PC-3 (cell line): ENCODE results near the gene S100A7A. TPM values are rescaled to one million over a fixed set of nuclear protein-coding genes. Genes with fewer than 3 reads are reported as not detected.

ENCODE experiments used
- ATAC-seq: fragments of 200-7000 bp; cut with Tn5 transposase; 2 replicates; pipeline ENCODE4 v1.9.1; 2020; ENCODE audit warnings: mild to moderate bottlenecking, moderate library complexity
- BruUV-seq: library from RNA; stranded (reverse); fragments of 400-500 nt; replicated peaks from 2 replicates; lab custom pipeline; 2021; lab: Mats Ljungman, UMichigan
- CTCF ChIA-PET: fragments of 300-600 bp; sonication (Branson Sonifier 250); formaldehyde crosslinking; loops from one replicate; lab custom pipeline; 2022; ENCODE audit warnings: antibody characterized with exemption; lab: Charles Lee
- POLR2A ChIA-PET: fragments of 300-600 bp; sonication (Branson Sonifier 250); formaldehyde crosslinking; loops from one replicate; lab custom pipeline; 2022; ENCODE audit warnings: antibody characterized with exemption; ENCODE audit not compliant: unreplicated experiment; lab: Charles Lee
- DNase-seq: peaks from one replicate; pipeline ENCODE4 v3.0.0-alpha.2; 2015
- H2AFZ ChIP-seq: fragments of 300-600 bp; sonication (generic); 2 replicates; pipeline ENCODE4 v1.6.0; 2016; ENCODE audit warnings: antibody characterized with exemption, low read length
- H3F3A ChIP-seq: fragments of 300-600 bp; sonication (generic); one replicate; pipeline ENCODE4 v1.6.0; 2017; ENCODE audit warnings: antibody characterized with exemption, low read length, control low read depth, mild to moderate bottlenecking; ENCODE audit not compliant: unreplicated experiment
- H3K27ac ChIP-seq: fragments of 300-600 bp; sonication (generic); 2 replicates; pipeline ENCODE4 v1.5.1; 2016; ENCODE audit warnings: mild to moderate bottlenecking, low read length
- H3K27me3 ChIP-seq: fragments of 300-600 bp; sonication (generic); 2 replicates; pipeline ENCODE4 v1.6.1; 2016; ENCODE audit warnings: low read length, mixed read lengths
- H3K36me3 ChIP-seq: fragments of 300-600 bp; sonication (generic); 2 replicates; pipeline ENCODE4 v1.6.1; 2016; ENCODE audit warnings: low read depth, mixed run types, low read length, mixed read lengths
- H3K4me1 ChIP-seq: fragments of 300-600 bp; sonication (generic); 2 replicates; pipeline ENCODE4 v1.5.1; 2016; ENCODE audit warnings: low read length; ENCODE audit not compliant: insufficient read depth
- H3K4me2 ChIP-seq: fragments of 300-600 bp; sonication (generic); 2 replicates; pipeline ENCODE4 v1.6.0; 2016; ENCODE audit warnings: low read length
- H3K4me3 ChIP-seq: fragments of 300-600 bp; sonication (generic); 2 replicates; pipeline ENCODE4 v1.5.1; 2016; ENCODE audit warnings: mild to moderate bottlenecking, low read length, mixed read lengths
- H3K79me2 ChIP-seq: fragments of 300-600 bp; sonication (generic); 2 replicates; pipeline ENCODE4 v1.6.1; 2017; ENCODE audit warnings: low read length, mixed read lengths
- H3K9ac ChIP-seq: fragments of 300-600 bp; sonication (generic); 2 replicates; pipeline ENCODE4 v1.6.0; 2016; ENCODE audit warnings: mild to moderate bottlenecking, low read length
- H3K9me2 ChIP-seq: fragments of 300-600 bp; sonication (generic); replicated peaks from 2 replicates; pipeline ENCODE4 v1.6.1; 2016; ENCODE audit warnings: mixed run types, low read length, mixed read lengths
- H3K9me3 ChIP-seq: fragments of 300-600 bp; sonication (generic); 2 replicates; pipeline ENCODE4 v1.6.1; 2016; ENCODE audit warnings: low read length, mixed read lengths
- H4K20me1 ChIP-seq: fragments of 300-600 bp; sonication (generic); 2 replicates; pipeline ENCODE4 v1.6.1; 2016; ENCODE audit warnings: low read length, mixed read lengths
- EZH2 ChIP-seq: fragments of 300-600 bp; sonication (generic); IDR thresholded peaks from one replicate; pipeline ENCODE4 v1.6.1; 2017; ENCODE audit warnings: antibody characterized with exemption, mild to moderate bottlenecking, low read length; ENCODE audit not compliant: unreplicated experiment
- EZH2phosphoT487 ChIP-seq: fragments of 300-600 bp; sonication (generic); IDR thresholded peaks from 2 replicates; pipeline ENCODE4 v1.6.1; 2018; ENCODE audit warnings: mild to moderate bottlenecking, antibody characterized with exemption, low read length, borderline replicate concordance
- intact Hi-C: fragments of 100-400 bp; cut with micrococcal nuclease; formaldehyde crosslinking; loops from 2 replicates; pipeline ENCODE4 v1.9.0; 2023
- total RNA-seq: library from RNA; depleted of rRNA; stranded (reverse); fragments of >200 nt; gene quantifications from 2 replicates; pipeline ENCODE4 v1.2.3, GENCODE V29; 2014
- TF ChIP-seq, protein P1 (sequence below): fragments of 300-600 bp; sonication (generic); conservative IDR thresholded peaks from 2 replicates; pipeline ENCODE4 v1.5.1; 2017; ENCODE audit warnings: antibody characterized with exemption, low read depth, mild to moderate bottlenecking, low read length

Gene S100A7A
- total RNA-seq, 1 experiment from 2014 or later, result not detected

- POLR2A ChIA-PET, result no interaction called here
- Histone ChIP-seq H3K79me2 (no peaks in the 10 kb centered on the region), H3K9me2 (no peaks in the 10 kb centered on the region), H3K27ac (no peak overlapping the region), H3K9ac (no peak overlapping the region), H3K27me3 (peaks cover 10% of the 10 kb centered on the region; the same call in 1 of the 2 replicates), H3K4me2 (no peak overlapping the region), H4K20me1 (no peaks in the 10 kb centered on the region), H3K4me1 (peaks cover 14% of the 10 kb centered on the region), H3K9me3 (peaks cover 7% of the 10 kb centered on the region; the same call in 1 of the 2 replicates), H3K36me3 (no peaks in the 10 kb centered on the region), H2AFZ (no peak overlapping the region), H3F3A (no peaks in the 10 kb centered on the region), H3K4me3 (no peak overlapping the region)
- TF ChIP-seq, protein P1, sequence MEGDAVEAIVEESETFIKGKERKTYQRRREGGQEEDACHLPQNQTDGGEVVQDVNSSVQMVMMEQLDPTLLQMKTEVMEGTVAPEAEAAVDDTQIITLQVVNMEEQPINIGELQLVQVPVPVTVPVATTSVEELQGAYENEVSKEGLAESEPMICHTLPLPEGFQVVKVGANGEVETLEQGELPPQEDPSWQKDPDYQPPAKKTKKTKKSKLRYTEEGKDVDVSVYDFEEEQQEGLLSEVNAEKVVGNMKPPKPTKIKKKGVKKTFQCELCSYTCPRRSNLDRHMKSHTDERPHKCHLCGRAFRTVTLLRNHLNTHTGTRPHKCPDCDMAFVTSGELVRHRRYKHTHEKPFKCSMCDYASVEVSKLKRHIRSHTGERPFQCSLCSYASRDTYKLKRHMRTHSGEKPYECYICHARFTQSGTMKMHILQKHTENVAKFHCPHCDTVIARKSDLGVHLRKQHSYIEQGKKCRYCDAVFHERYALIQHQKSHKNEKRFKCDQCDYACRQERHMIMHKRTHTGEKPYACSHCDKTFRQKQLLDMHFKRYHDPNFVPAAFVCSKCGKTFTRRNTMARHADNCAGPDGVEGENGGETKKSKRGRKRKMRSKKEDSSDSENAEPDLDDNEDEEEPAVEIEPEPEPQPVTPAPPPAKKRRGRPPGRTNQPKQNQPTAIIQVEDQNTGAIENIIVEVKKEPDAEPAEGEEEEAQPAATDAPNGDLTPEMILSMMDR, result no peak
- intact Hi-C loops, result no loop called here
- ATAC-seq, result no peak
- CTCF ChIA-PET, result no interaction called here
- no TSS peak for BruUV-seq
- no peak for DNase-seq
These were observed 29.8 kb upstream of the S100A7A start for GRCh38 chr1:153386500-153386901.

DNA sequence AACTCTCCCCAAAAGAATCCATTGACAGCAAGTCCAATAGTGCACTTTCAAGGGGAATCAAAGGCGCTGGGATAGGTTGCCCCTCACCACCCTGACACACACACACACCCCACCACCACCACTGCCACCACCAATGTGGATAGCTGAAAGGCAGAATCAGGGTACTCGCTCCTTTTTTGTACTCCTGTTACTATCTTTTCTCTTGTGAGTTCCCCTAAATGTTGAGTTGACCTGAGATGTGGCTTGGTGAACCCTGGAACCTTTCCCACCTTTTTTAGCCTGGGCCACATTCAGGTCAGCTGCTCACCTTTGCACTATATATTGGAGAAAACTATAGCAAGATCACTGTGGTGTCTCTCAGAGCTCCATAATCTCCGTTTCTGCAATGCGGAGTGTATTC is 29.3 kb upstream of the S100A7A start:
- peaks cover 15% of the 10 kb centered on the region for H3K4me1 ChIP-seq
- H3K27ac ChIP-seq, result no peak overlapping the region
- TF ChIP-seq, protein P1, result no peak
- no peak for TF ChIP-seq EZH2
- TF ChIP-seq EZH2phosphoT487, result no peak
- no peak for ATAC-seq
- H3K79me2 ChIP-seq, result no peaks in the 10 kb centered on the region
- H3K27me3 ChIP-seq, result peaks cover 11% of the 10 kb centered on the region; the same call in 1 of the 2 replicates
- no peaks in the 10 kb centered on the region for H3F3A ChIP-seq
- no peak overlapping the region for H3K9ac ChIP-seq
- no peak overlapping the region for H3K4me3 ChIP-seq
- CTCF ChIA-PET, result no interaction called here
- H4K20me1 ChIP-seq, result no peaks in the 10 kb centered on the region
- H2AFZ ChIP-seq, result no peak overlapping the region
- BruUV-seq, result no TSS peak
- peaks cover 2% of the 10 kb centered on the region; the same call in 1 of the 2 replicates for H3K9me3 ChIP-seq
- POLR2A ChIA-PET, result no interaction called here
- H3K9me2 ChIP-seq, result no peaks in the 10 kb centered on the region
- no peak for DNase-seq
- intact Hi-C loops, result no loop called here
- no peak overlapping the region for H3K4me2 ChIP-seq
- H3K36me3 ChIP-seq, result no peaks in the 10 kb centered on the region

GRCh38 chr1:153387785-153388184 is 28.5 kb upstream of the S100A7A start:
- Histone ChIP-seq H3K27me3 (peaks cover 16% of the 10 kb centered on the region; the same call in 1 of the 2 replicates), H3K4me2 (no peak overlapping the region), H4K20me1 (no peaks in the 10 kb centered on the region), H3K4me1 (peaks cover 15% of the 10 kb centered on the region), H3K4me3 (no peak overlapping the region), H3K9me2 (no peaks in the 10 kb centered on the region), H2AFZ (no peak overlapping the region), H3K9me3 (no peaks in the 10 kb centered on the region), H3K27ac (no peak overlapping the region), H3K9ac (no peak overlapping the region), H3F3A (no peaks in the 10 kb centered on the region), H3K79me2 (no peaks in the 10 kb centered on the region), H3K36me3 (no peaks in the 10 kb centered on the region)
- DNase-seq (no peak), ATAC-seq (no peak)
- TF ChIP-seq EZH2 (no peak), EZH2phosphoT487 (no peak)
- TF ChIP-seq, protein P1, result no peak
- CTCF ChIA-PET, result no interaction called here
- intact Hi-C loops, result no loop called here
- POLR2A ChIA-PET, result no interaction called here
- no TSS peak for BruUV-seq
